ENCODE measurements around the gene SIM2. TPM values are rescaled to one million over a fixed set of nuclear protein-coding genes. Genes with fewer than 3 reads are reported as not detected.

Gene SIM2
- total RNA-seq, 1 experiment from 2014 or later, result 23.9 TPM

- TF ChIP-seq POLR2AphosphoS5 (IDR thresholded peaks at IDR 0.05; ENCODE audit: low read depth, low read length) (no peak), JUND (IDR thresholded peaks at IDR 0.05) (no peak), SP1 (IDR thresholded peaks at IDR 0.05; ENCODE audit: low read depth) (no peak)
- Histone ChIP-seq H2AFZ (ENCODE audit: low read depth, low read length, poor library complexity, severe bottlenecking) (no peak overlapping the region), H3K36me3 (ENCODE audit: control insufficient read depth in 1 of 2, insufficient read depth in 2 of 2, low read length in 2 of 2) (no peaks in the 10 kb centered on the region), H3K4me2 (ENCODE audit: low read length) (no peak overlapping the region), H4K20me1 (ENCODE audit: insufficient read depth) (no peaks in the 10 kb centered on the region), H3K27me3 (ENCODE audit: insufficient read depth, low read length) (no peaks in the 10 kb centered on the region), H3K27ac (ENCODE audit: low read depth, low read length) (no peak overlapping the region), H3K9ac (ENCODE audit: low read length) (no peak overlapping the region), H3K9me2 (ENCODE audit: insufficient read depth) (no peaks in the 10 kb centered on the region), H3K4me1 (ENCODE audit: control insufficient read depth in 1 of 2, insufficient read depth in 2 of 2, low read length in 2 of 2) (no peaks in the 10 kb centered on the region), H3K9me3 (ENCODE audit: control insufficient read depth in 1 of 2, insufficient read depth in 1 of 2, low read depth in 1 of 2, low read length in 2 of 2) (no peaks in the 10 kb centered on the region), H3K79me2 (ENCODE audit: insufficient read depth, low read length) (no peaks in the 10 kb centered on the region), H3K4me3 (replicated peaks in 1 of 2; ENCODE audit: low read depth in 1 of 2, low read length in 2 of 2) (no peak overlapping the region)
- CTCF ChIA-PET, result no interaction called here
- no peak for ATAC-seq
- RAD21 ChIA-PET (ENCODE audit: low non-redundant PET in 1 of 2, low total read pairs in 2 of 2, uncharacterized antibody in 2 of 2, unreplicated experiment in 2 of 2), result no interaction called here
- POLR2A ChIA-PET, result no interaction called here
- intact Hi-C loops (cut with micrococcal nuclease), result no loop called here
- no peak for DNase-seq (ENCODE audit: low read depth, low spot score)
- BruUV-seq (replicated peaks), result no TSS peak
These were observed 68.2 kb downstream of the SIM2 start for GRCh38 chr21:36767096-36767495.

- ChIA-PET POLR2A (no interaction called here), RAD21 (ENCODE audit: low non-redundant PET in 1 of 2, low total read pairs in 2 of 2, uncharacterized antibody in 2 of 2, unreplicated experiment in 2 of 2) (interaction anchor here in 1 of 2 experiments (0.5 kb wide), 1 partner anchor 12 kb away, joined by 3 read pairs; no protein-coding TSS in a partner anchor), CTCF (no interaction called here)
- Histone ChIP-seq H3K36me3 (ENCODE audit: control insufficient read depth in 1 of 2, insufficient read depth in 2 of 2, low read length in 2 of 2) (no peaks in the 10 kb centered on the region), H3K9me2 (ENCODE audit: insufficient read depth) (no peaks in the 10 kb centered on the region), H2AFZ (ENCODE audit: low read depth, low read length, poor library complexity, severe bottlenecking) (no peak overlapping the region), H3K79me2 (ENCODE audit: insufficient read depth, low read length) (no peaks in the 10 kb centered on the region), H3K4me2 (ENCODE audit: low read length) (no peak overlapping the region), H3K27me3 (ENCODE audit: insufficient read depth, low read length) (no peaks in the 10 kb centered on the region), H3K9ac (ENCODE audit: low read length) (no peak overlapping the region), H4K20me1 (ENCODE audit: insufficient read depth) (no peaks in the 10 kb centered on the region), H3K4me1 (ENCODE audit: control insufficient read depth in 1 of 2, insufficient read depth in 2 of 2, low read length in 2 of 2) (peaks cover 7 to 10% of the 10 kb centered on the region in 2 experiments), H3K27ac (ENCODE audit: low read depth, low read length) (no peak overlapping the region), H3K9me3 (ENCODE audit: control insufficient read depth in 1 of 2, insufficient read depth in 1 of 2, low read depth in 1 of 2, low read length in 2 of 2) (no peaks in the 10 kb centered on the region), H3K4me3 (replicated peaks in 1 of 2; ENCODE audit: low read depth in 1 of 2, low read length in 2 of 2) (no peak overlapping the region)
- DNase-seq (ENCODE audit: low read depth, low spot score) (no peak), ATAC-seq (no peak)
- TF ChIP-seq FOSL1 (IDR thresholded peaks at IDR 0.05; ENCODE audit: low read depth) (no peak), ELF1 (IDR thresholded peaks at IDR 0.05; ENCODE audit: borderline replicate concordance, low read depth) (no peak), YY1 (IDR thresholded peaks at IDR 0.05; ENCODE audit: extremely low read depth, insufficient replicate concordance, low read depth, low read length) (no peak), SIN3A (IDR thresholded peaks at IDR 0.05; ENCODE audit: low read depth) (no peak), ZNF274 (IDR thresholded peaks at IDR 0.05; ENCODE audit: low read depth, low read length) (no peak), POLR2A (IDR thresholded peaks at IDR 0.05; ENCODE audit: borderline replicate concordance, extremely low read depth, insufficient read depth, insufficient read length) (no peak), EGR1 (IDR thresholded peaks at IDR 0.05; ENCODE audit: low read depth) (no peak)
- intact Hi-C loops (cut with micrococcal nuclease), result no loop called here
- BruUV-seq (replicated peaks), result no TSS peak
These were observed 69.6 kb downstream of the SIM2 start for GRCh38 chr21:36768496-36768895.
